ENCODE measurements around the gene ZFPM1. TPM values are rescaled to one million over a fixed set of nuclear protein-coding genes. Genes with fewer than 3 reads are reported as not detected.

Gene ZFPM1
- total and polyA plus RNA-seq, 2 of the 8 experiments (the other 6 are each of a cell fraction or from before 2014, with no cell fraction given) = 0.74 to 4.8 TPM

DNA sequence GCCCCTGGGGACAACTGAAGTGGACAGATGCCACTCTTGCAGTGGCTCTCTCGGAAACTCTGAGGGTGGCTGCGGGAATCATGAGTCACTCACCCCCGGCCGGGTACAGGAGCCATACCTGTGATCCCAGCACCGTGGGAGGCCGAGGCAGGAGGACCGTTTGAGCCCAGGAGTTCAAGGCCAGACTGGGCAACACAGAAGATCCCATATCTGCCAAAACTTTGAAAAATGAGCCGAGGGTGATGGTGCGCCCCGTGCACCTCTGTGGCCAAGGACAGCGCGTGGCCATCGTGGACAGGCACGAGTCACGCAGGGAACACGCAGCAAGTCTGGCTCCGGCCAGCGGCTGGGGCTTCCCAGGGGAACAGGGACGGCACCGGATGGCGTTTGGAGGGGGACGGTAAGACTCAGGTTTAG is 75.8 kb downstream of the ZFPM1 start (continued):
- TF ChIP-seq CTCF (IDR thresholded peaks at IDR 0.05; ENCODE audit: control extremely low read depth in 1 of 3, insufficient read depth in 1 of 3, low read depth in 1 of 3, low read length in 3 of 3) = no peak
- TF ChIP-seq, protein P1, sequence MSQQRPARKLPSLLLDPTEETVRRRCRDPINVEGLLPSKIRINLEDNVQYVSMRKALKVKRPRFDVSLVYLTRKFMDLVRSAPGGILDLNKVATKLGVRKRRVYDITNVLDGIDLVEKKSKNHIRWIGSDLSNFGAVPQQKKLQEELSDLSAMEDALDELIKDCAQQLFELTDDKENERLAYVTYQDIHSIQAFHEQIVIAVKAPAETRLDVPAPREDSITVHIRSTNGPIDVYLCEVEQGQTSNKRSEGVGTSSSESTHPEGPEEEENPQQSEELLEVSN (IDR thresholded peaks at IDR 0.05) = no peak
- no peak for TF ChIP-seq SRF (IDR thresholded peaks at IDR 0.05; ENCODE audit: low read depth, low read length)
- no peak for TF ChIP-seq EP300 (IDR thresholded peaks at IDR 0.05; ENCODE audit: borderline replicate concordance in 1 of 2, low read depth in 2 of 2, low read length in 2 of 2)
